ENCODE measurements around the gene WDR46.

DNA sequence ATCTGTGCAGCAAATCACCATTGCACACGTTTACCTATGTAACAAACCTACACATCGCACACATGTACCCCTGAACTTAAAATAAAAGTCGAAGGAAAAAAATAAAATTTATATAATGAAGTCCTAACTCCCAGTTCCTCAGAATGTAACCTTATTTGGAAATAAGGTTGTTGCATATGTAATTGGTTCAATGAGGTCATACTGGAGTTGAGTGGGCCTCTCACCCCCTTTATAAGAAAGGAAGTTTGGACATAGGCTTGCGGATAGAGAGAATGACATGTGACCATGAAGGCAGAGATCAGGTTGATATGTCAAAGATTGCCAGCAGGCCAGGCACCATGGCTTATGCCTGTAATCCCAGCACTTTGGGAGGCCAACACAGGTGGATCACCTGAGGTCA, 44.6 kb upstream of the WDR46 start:
- TF ChIP-seq, protein P1, sequence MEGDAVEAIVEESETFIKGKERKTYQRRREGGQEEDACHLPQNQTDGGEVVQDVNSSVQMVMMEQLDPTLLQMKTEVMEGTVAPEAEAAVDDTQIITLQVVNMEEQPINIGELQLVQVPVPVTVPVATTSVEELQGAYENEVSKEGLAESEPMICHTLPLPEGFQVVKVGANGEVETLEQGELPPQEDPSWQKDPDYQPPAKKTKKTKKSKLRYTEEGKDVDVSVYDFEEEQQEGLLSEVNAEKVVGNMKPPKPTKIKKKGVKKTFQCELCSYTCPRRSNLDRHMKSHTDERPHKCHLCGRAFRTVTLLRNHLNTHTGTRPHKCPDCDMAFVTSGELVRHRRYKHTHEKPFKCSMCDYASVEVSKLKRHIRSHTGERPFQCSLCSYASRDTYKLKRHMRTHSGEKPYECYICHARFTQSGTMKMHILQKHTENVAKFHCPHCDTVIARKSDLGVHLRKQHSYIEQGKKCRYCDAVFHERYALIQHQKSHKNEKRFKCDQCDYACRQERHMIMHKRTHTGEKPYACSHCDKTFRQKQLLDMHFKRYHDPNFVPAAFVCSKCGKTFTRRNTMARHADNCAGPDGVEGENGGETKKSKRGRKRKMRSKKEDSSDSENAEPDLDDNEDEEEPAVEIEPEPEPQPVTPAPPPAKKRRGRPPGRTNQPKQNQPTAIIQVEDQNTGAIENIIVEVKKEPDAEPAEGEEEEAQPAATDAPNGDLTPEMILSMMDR (IDR thresholded peaks at IDR 0.05): no peak
- no peak for TF ChIP-seq EP300 (IDR thresholded peaks at IDR 0.05)
- TF ChIP-seq POLR2A (IDR thresholded peaks at IDR 0.05; ENCODE audit: low read depth): no peak
- TF ChIP-seq POLR2AphosphoS5 (IDR thresholded peaks at IDR 0.05): no peak
